Measurements from ENCODE around the gene VASH2.

Gene VASH2

DNA sequence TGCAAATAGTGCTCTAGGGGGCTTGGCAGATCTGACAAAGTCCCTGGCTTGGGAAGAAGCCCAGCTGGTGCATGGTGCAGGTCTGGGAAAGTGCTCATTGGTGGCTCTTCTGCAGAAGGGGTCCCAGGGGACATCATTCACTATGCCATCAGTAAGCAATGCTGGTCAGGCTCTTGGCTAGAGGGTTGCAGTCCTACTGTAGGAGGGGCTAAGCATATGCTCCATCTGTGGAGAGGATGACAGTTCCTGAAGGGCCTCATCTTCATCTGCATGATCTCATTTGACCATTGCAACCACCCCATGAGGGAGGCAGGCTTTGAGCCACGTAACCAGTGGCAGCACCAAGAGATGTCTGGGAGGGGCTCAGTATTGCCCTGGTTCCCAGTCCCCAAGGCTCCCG lies 31.5 kb upstream of the VASH2 start:
- no peak overlapping the region for H3K27ac Mint-ChIP-seq
- H3K27me3 Mint-ChIP-seq (ENCODE audit: low read depth): peaks cover 14% of the 10 kb centered on the region
- no peaks in the 10 kb centered on the region for H3K36me3 Mint-ChIP-seq (ENCODE audit: low read depth)
- no peaks in the 10 kb centered on the region for H3K9me3 Mint-ChIP-seq
- no peak overlapping the region for H3K4me3 Mint-ChIP-seq
- H3K4me1 Mint-ChIP-seq (ENCODE audit: low read depth): peaks cover 3% of the 10 kb centered on the region

DNA sequence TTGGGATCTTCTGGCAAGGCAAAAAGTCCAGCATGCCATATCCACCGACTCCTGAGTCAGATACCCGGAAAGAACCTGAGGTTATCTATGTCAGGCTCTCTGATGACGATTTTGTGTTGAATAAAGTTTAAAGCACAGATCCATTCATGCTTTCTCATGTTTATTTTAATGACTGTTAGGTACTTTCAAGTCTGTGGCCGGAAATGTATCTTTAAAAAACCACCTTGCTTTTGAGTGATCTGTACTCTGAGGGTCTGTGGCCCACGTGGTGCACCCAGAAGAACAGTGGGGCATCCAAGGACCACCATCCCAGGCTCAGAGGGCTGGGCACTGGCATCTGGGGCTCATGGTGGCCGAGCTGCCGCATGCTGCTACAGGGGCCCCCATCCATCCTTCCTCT lies 30.1 kb upstream of the VASH2 start:
- Mint-ChIP-seq H3K4me1 (ENCODE audit: low read depth) (peaks cover 3% of the 10 kb centered on the region), H3K27me3 (ENCODE audit: low read depth) (peaks cover 13% of the 10 kb centered on the region), H3K36me3 (ENCODE audit: low read depth) (no peaks in the 10 kb centered on the region), H3K27ac (no peak overlapping the region), H3K9me3 (no peaks in the 10 kb centered on the region), H3K4me3 (no peak overlapping the region)

- Mint-ChIP-seq H3K36me3 (ENCODE audit: low read depth) (no peaks in the 10 kb centered on the region), H3K27me3 (ENCODE audit: low read depth) (peaks cover 13% of the 10 kb centered on the region), H3K27ac (no peak overlapping the region), H3K4me1 (ENCODE audit: low read depth) (peaks cover 3% of the 10 kb centered on the region), H3K9me3 (no peaks in the 10 kb centered on the region), H3K4me3 (no peak overlapping the region)
Observed at GRCh38 chr1:212920896-212921295, 29.4 kb upstream of the VASH2 start.

DNA sequence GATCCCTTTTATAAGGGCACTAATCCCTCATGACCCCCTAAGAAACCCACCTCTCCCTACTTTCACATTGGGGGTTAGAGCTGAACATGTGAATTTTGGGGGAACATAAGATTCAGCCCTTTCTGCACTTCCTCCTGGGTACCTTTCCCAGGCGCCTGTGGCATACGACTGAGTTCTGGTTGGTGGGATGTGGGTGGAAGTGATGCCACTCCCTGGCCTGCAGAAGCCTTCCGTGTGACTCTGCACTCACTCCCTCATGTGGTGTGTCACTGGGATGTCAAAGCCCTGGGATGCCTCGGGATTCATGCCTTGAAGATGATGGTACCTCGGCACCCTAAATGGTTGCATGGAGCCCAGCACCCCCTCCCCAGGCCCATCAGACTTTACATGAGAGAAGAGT lies 28.3 kb upstream of the VASH2 start:
- no peaks in the 10 kb centered on the region for H3K36me3 Mint-ChIP-seq (ENCODE audit: low read depth)
- H3K9me3 Mint-ChIP-seq: no peaks in the 10 kb centered on the region
- no peak overlapping the region for H3K4me3 Mint-ChIP-seq
- H3K27me3 Mint-ChIP-seq (ENCODE audit: low read depth): peaks cover 9% of the 10 kb centered on the region
- no peak overlapping the region for H3K27ac Mint-ChIP-seq
- H3K4me1 Mint-ChIP-seq (ENCODE audit: low read depth): no peaks in the 10 kb centered on the region

DNA sequence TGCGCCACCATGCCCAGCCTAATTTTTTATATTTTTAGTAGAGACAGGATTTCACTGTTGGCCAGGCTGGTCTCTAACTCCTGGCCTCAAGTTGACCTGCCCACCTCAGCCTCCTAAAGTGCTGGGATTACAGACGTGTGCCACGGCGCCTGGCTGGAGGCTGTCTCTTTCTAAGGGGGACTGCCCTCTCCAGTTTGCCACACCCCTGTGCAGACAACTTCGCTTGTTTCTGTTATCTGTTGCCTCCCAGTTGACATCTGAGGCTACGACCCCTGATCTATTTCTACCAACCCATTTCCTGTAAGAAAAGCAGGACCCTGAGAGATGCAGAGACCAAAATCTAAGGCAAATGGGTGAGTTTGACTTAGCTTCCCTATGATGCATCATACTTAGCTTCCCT lies 24.0 kb upstream of the VASH2 start:
- Mint-ChIP-seq H3K27ac (no peak overlapping the region), H3K4me3 (no peak overlapping the region), H3K36me3 (ENCODE audit: low read depth) (no peaks in the 10 kb centered on the region), H3K27me3 (ENCODE audit: low read depth) (peaks cover 3% of the 10 kb centered on the region), H3K9me3 (no peaks in the 10 kb centered on the region), H3K4me1 (ENCODE audit: low read depth) (peaks cover 2% of the 10 kb centered on the region)

- H3K9me3 Mint-ChIP-seq: no peaks in the 10 kb centered on the region
- H3K36me3 Mint-ChIP-seq (ENCODE audit: low read depth): no peaks in the 10 kb centered on the region
- peaks cover 3% of the 10 kb centered on the region for H3K27me3 Mint-ChIP-seq (ENCODE audit: low read depth)
- no peak overlapping the region for H3K4me3 Mint-ChIP-seq
- H3K27ac Mint-ChIP-seq: no peak overlapping the region
- H3K4me1 Mint-ChIP-seq (ENCODE audit: low read depth): peaks cover 2% of the 10 kb centered on the region
Observed at GRCh38 chr1:212928323-212929291, 21.7 kb upstream of the VASH2 start.

- no peak overlapping the region for H3K27ac Mint-ChIP-seq
- no peak overlapping the region for H3K4me3 Mint-ChIP-seq
- no peaks in the 10 kb centered on the region for H3K9me3 Mint-ChIP-seq
- H3K4me1 Mint-ChIP-seq (ENCODE audit: low read depth): peaks cover 2% of the 10 kb centered on the region
- H3K27me3 Mint-ChIP-seq (ENCODE audit: low read depth): no peaks in the 10 kb centered on the region
- H3K36me3 Mint-ChIP-seq (ENCODE audit: low read depth): no peaks in the 10 kb centered on the region
Observed at GRCh38 chr1:212930986-212931678, 19.2 kb upstream of the VASH2 start.

DNA sequence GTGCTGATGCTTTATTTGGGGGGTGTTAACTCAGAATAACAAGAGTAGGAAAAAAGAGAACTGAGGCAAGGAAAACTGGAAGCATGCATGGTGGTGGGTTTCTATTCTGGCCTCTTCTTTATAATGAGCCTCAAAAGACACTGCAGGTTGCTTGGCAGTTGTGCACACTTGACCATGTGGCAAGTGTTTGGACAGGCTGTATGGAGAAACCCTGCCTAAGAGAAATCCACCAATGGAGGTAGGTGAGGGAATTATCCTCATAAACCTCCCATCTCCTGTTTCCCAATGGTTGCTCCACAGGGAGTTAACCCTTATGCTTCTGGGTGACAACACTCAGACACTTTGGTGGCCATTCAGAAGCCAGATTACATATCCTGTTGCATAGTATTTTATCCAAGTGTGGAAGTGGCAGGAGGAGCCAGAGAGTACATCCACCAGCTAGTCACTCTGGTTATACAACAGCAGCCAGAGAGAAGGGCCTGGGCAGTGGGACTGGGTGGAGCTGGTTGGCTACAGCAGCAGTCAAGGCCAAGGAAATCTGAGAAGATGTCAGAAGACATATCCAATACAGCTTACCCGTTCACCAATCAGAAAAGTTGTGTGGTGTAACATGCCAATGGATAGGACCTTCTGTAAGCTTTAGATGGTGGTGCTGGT lies 16.4 kb upstream of the VASH2 start:
- Mint-ChIP-seq H3K4me3 (no peak overlapping the region), H3K27ac (no peak overlapping the region), H3K36me3 (ENCODE audit: low read depth) (no peaks in the 10 kb centered on the region), H3K27me3 (ENCODE audit: low read depth) (peaks cover 4% of the 10 kb centered on the region), H3K9me3 (no peaks in the 10 kb centered on the region), H3K4me1 (ENCODE audit: low read depth) (peaks cover 2% of the 10 kb centered on the region)

- peaks cover 10% of the 10 kb centered on the region for H3K27me3 Mint-ChIP-seq (ENCODE audit: low read depth)
- no peak overlapping the region for H3K4me3 Mint-ChIP-seq
Observed at GRCh38 chr1:212935387-212935981, 14.9 kb upstream of the VASH2 start.

DNA sequence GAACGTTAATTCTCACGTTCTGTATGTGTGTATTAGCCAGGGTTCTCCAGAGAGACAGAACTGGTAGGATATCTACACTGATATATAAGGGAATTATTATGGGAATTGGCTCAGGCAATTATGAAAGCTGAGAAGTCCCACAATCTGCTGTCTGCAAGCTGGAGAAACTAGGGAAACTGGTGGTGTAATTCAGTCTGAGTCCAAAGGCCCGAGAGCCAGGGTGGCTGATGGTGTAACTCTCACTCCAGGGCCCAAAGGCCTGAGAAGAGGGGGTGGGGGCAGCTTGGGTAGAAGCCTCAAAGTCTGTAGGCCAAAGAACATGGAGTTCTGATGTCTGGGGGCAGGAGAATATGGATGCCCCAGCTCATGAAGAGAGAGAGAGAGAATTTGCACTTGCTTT lies 13.3 kb upstream of the VASH2 start:
- no peak overlapping the region for H3K27ac Mint-ChIP-seq
- no peaks in the 10 kb centered on the region for H3K4me1 Mint-ChIP-seq (ENCODE audit: low read depth)

More at GRCh38 chr1:212935387-212935981, 14.9 kb upstream of the VASH2 start:
- H3K36me3 Mint-ChIP-seq (ENCODE audit: low read depth): no peaks in the 10 kb centered on the region
- H3K27ac Mint-ChIP-seq: no peak overlapping the region
- peaks cover 2% of the 10 kb centered on the region for H3K4me1 Mint-ChIP-seq (ENCODE audit: low read depth)
- no peaks in the 10 kb centered on the region for H3K9me3 Mint-ChIP-seq

GRCh38 chr1:212938846-212939245 lies 11.5 kb upstream of the VASH2 start:
- Mint-ChIP-seq H3K36me3 (ENCODE audit: low read depth) (no peaks in the 10 kb centered on the region), H3K9me3 (no peaks in the 10 kb centered on the region), H3K27me3 (ENCODE audit: low read depth) (peaks cover 24% of the 10 kb centered on the region), H3K4me1 (ENCODE audit: low read depth) (no peaks in the 10 kb centered on the region), H3K27ac (no peak overlapping the region), H3K4me3 (no peak overlapping the region)

More for the DNA sequence above, 13.3 kb upstream of the VASH2 start:
- no peaks in the 10 kb centered on the region for H3K9me3 Mint-ChIP-seq
- no peaks in the 10 kb centered on the region for H3K36me3 Mint-ChIP-seq (ENCODE audit: low read depth)
- peaks cover 20% of the 10 kb centered on the region for H3K27me3 Mint-ChIP-seq (ENCODE audit: low read depth)
- no peak overlapping the region for H3K4me3 Mint-ChIP-seq

- Mint-ChIP-seq H3K27me3 (ENCODE audit: low read depth) (peaks cover 24% of the 10 kb centered on the region), H3K9me3 (no peaks in the 10 kb centered on the region), H3K36me3 (ENCODE audit: low read depth) (no peaks in the 10 kb centered on the region), H3K4me3 (no peak overlapping the region), H3K4me1 (ENCODE audit: low read depth) (no peaks in the 10 kb centered on the region), H3K27ac (no peak overlapping the region)
Observed at GRCh38 chr1:212941452-212941851, 8.9 kb upstream of the VASH2 start.

DNA sequence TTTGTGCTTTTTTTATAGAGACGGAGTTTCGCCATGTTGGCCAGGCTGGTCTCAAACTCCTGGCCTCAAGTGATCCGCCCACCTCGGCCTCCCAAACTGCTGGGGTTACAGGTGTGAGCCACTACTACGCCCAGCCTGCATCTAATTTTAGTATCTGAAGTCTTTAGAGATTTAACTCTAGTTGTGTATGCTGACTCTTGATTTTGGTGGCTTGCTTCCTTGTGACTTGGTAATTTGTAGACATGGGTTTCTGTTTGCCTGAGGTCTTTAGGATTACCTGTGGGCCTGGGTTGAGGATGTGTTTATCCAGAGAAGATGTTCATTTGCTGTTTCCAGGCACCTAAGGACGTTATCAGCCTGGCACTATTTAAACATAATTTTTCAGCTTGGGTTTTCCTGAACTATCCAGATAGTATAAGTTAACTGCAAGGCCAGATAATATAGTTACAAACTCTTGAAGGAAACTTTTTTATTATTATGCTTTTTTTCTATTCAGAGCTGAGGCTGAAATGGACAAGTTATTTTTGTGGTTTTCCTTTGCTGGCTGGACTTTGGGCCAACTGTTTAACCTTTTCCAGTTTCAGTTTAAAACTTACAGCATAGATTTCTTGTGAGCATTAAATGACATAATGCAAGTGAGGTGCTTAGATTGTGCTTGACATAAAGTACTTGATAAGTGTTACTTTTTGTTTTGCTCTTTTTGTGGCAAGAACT lies 7.5 kb upstream of the VASH2 start:
- H3K27me3 Mint-ChIP-seq (ENCODE audit: low read depth): peaks cover 24% of the 10 kb centered on the region
- no peak overlapping the region for H3K27ac Mint-ChIP-seq
- H3K4me1 Mint-ChIP-seq (ENCODE audit: low read depth): no peaks in the 10 kb centered on the region
- H3K9me3 Mint-ChIP-seq: no peaks in the 10 kb centered on the region
- H3K4me3 Mint-ChIP-seq: no peak overlapping the region
- H3K36me3 Mint-ChIP-seq (ENCODE audit: low read depth): no peaks in the 10 kb centered on the region

- H3K4me1 Mint-ChIP-seq (ENCODE audit: low read depth): no peaks in the 10 kb centered on the region
- H3K9me3 Mint-ChIP-seq: no peaks in the 10 kb centered on the region
- H3K27ac Mint-ChIP-seq: no peak overlapping the region
- H3K27me3 Mint-ChIP-seq (ENCODE audit: low read depth): peaks cover 25% of the 10 kb centered on the region
- no peak overlapping the region for H3K4me3 Mint-ChIP-seq
- no peaks in the 10 kb centered on the region for H3K36me3 Mint-ChIP-seq (ENCODE audit: low read depth)
Observed at GRCh38 chr1:212943393-212943710, 7.0 kb upstream of the VASH2 start.

Measured in T-helper 1 cell treated with Interleukin-12 subunit alpha and Interleukin-12 subunit beta and Interleukin-4 antibody, amounts not matched to agents 30 μg/mL and 1 μg/mL, for 36 hours (primary cell).